ENCODE data around the gene LEF1.

The LEF1 gene

GRCh38 chr4:108117418-108118182 lies 51.1 kb downstream of the LEF1 start:
- Histone ChIP-seq H3K9me3 (ENCODE audit: severe bottlenecking) (no peaks in the 10 kb centered on the region), H3K4me3 (ENCODE audit: severe bottlenecking) (no peak overlapping the region), H3K27me3 (ENCODE audit: insufficient read depth, poor library complexity, severe bottlenecking) (no peaks in the 10 kb centered on the region), H3K36me3 (ENCODE audit: low read depth) (no peaks in the 10 kb centered on the region), H3K4me1 (ENCODE audit: insufficient read depth, poor library complexity, severe bottlenecking) (no peaks in the 10 kb centered on the region), H3K27ac (ENCODE audit: poor library complexity, severe bottlenecking) (no peak overlapping the region)
- ATAC-seq (ENCODE audit: low read depth) = no peak
- DNase-seq (ENCODE audit: low spot score) = no peak
- no peak for TF ChIP-seq CTCF (IDR thresholded peaks at IDR 0.05; ENCODE audit: poor library complexity, severe bottlenecking)

GRCh38 chr4:108116423-108117168 lies 52.1 kb downstream of the LEF1 start:
- ATAC-seq (ENCODE audit: low read depth) = no peak
- H3K27ac ChIP-seq (ENCODE audit: poor library complexity, severe bottlenecking) = no peak overlapping the region
- H3K4me3 ChIP-seq (ENCODE audit: severe bottlenecking) = no peak overlapping the region
- no peak for DNase-seq (ENCODE audit: low spot score)
- H3K27me3 ChIP-seq (ENCODE audit: insufficient read depth, poor library complexity, severe bottlenecking) = no peaks in the 10 kb centered on the region
- no peaks in the 10 kb centered on the region for H3K36me3 ChIP-seq (ENCODE audit: low read depth)
- TF ChIP-seq CTCF (IDR thresholded peaks at IDR 0.05; ENCODE audit: poor library complexity, severe bottlenecking) = no peak
- H3K9me3 ChIP-seq (ENCODE audit: severe bottlenecking) = no peaks in the 10 kb centered on the region
- no peaks in the 10 kb centered on the region for H3K4me1 ChIP-seq (ENCODE audit: insufficient read depth, poor library complexity, severe bottlenecking)

- TF ChIP-seq CTCF (IDR thresholded peaks at IDR 0.05; ENCODE audit: poor library complexity, severe bottlenecking) = no peak
- Histone ChIP-seq H3K27me3 (ENCODE audit: insufficient read depth, poor library complexity, severe bottlenecking) (no peaks in the 10 kb centered on the region), H3K4me3 (ENCODE audit: severe bottlenecking) (no peak overlapping the region), H3K4me1 (ENCODE audit: insufficient read depth, poor library complexity, severe bottlenecking) (no peaks in the 10 kb centered on the region), H3K36me3 (ENCODE audit: low read depth) (no peaks in the 10 kb centered on the region), H3K9me3 (ENCODE audit: severe bottlenecking) (no peaks in the 10 kb centered on the region), H3K27ac (ENCODE audit: poor library complexity, severe bottlenecking) (no peak overlapping the region)
- DNase-seq (ENCODE audit: low spot score) = no peak
- no peak for ATAC-seq (ENCODE audit: low read depth)
These were observed 53.6 kb downstream of the LEF1 start for GRCh38 chr4:108115168-108115526.

GRCh38 chr4:108114503-108114902 lies 54.2 kb downstream of the LEF1 start:
- DNase-seq (ENCODE audit: low spot score) = no peak
- Histone ChIP-seq H3K27ac (ENCODE audit: poor library complexity, severe bottlenecking) (no peak overlapping the region), H3K9me3 (ENCODE audit: severe bottlenecking) (no peaks in the 10 kb centered on the region), H3K4me1 (ENCODE audit: insufficient read depth, poor library complexity, severe bottlenecking) (no peaks in the 10 kb centered on the region), H3K36me3 (ENCODE audit: low read depth) (no peaks in the 10 kb centered on the region), H3K27me3 (ENCODE audit: insufficient read depth, poor library complexity, severe bottlenecking) (no peaks in the 10 kb centered on the region), H3K4me3 (ENCODE audit: severe bottlenecking) (no peak overlapping the region)
- no peak for TF ChIP-seq CTCF (IDR thresholded peaks at IDR 0.05; ENCODE audit: poor library complexity, severe bottlenecking)
- ATAC-seq (ENCODE audit: low read depth) = no peak

GRCh38 chr4:108113229-108113628 lies 55.5 kb downstream of the LEF1 start:
- Histone ChIP-seq H3K4me3 (ENCODE audit: severe bottlenecking) (no peak overlapping the region), H3K27ac (ENCODE audit: poor library complexity, severe bottlenecking) (no peak overlapping the region), H3K36me3 (ENCODE audit: low read depth) (no peaks in the 10 kb centered on the region), H3K27me3 (ENCODE audit: insufficient read depth, poor library complexity, severe bottlenecking) (no peaks in the 10 kb centered on the region), H3K4me1 (ENCODE audit: insufficient read depth, poor library complexity, severe bottlenecking) (no peaks in the 10 kb centered on the region), H3K9me3 (ENCODE audit: severe bottlenecking) (no peaks in the 10 kb centered on the region)
- no peak for DNase-seq (ENCODE audit: low spot score)
- TF ChIP-seq CTCF (IDR thresholded peaks at IDR 0.05; ENCODE audit: poor library complexity, severe bottlenecking) = no peak
- ATAC-seq (ENCODE audit: low read depth) = no peak

Measured in RWPE2 (cell line).